Activated CD8-positive, alpha-beta memory T cell treated with anti-CD3 and anti-CD28 coated beads, Interleukin-2, amount 50 U/mL, for 24 hours (primary cell): Measurements from ENCODE around the gene EML6.

Experiments used
- DNase-seq: peaks from one replicate; pipeline ENCODE4 v3.0.0-alpha.2; 2020; ENCODE audit errors: extremely low read depth

Gene EML6

DNA sequence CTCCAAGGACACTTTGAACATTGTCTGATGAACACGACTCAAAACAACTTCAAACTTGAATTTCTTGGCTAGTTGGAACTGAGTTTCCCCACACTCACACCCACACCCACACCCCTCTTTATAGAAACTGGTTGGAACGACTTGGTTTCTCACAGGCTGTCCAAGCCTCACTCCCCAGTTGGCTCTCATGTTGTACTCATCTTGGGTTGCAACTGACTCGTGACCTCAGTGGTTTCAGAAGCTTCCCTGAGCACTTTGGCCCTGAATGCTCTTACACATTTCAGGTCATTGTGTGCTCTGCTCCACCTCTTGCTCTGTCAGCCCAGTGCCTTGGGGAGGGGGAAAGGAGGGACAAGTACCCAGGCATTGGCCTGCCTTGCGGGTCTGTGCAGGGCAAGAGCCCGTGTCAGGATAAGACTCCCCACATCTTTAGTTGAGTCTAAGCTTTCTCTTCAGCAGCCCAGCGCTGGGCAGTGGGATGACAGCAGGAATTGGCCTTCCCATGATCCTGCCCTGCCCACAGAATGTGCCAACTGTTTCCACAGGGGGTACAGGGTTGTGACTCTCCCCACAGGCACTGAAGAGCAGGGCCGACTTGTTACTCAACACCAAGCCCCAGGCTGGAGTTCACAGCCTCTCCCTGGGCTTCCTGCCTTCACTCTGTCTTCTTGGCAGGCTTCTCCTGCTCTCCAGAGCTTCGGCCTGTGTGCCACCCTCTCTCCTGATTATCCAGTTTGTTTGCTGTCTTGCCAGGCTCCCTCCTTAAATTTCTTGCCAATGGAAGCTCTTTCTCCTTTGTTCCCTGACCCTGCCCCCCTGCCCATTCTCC is 222.1 kb downstream of the EML6 start:
- no peak for DNase-seq

- DNase-seq: no peak
These were observed 222.9 kb downstream of the EML6 start for GRCh38 chr2:54946220-54946805.

GRCh38 chr2:54947136-54947535 is 223.7 kb downstream of the EML6 start:
- DNase-seq: no peak

DNA sequence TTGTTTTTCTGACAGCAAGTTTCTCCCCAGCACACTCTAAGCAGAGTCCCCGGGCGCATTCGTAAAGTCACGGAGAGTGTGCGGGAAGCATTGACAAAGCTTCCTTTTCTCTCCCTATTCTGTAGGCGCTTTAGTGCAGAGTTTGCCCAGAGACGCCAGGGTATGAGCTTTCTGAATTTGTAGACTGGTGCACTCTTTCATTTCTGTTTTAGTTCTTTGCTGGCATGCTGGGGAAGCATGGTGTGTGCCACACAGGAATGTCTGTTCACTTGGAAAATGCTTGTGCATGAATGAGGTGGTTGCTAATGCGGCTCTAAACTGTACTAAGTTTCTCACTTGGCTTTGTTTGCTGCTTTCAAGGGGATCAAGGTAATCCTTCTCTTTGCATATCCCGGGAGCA is 224.2 kb downstream of the EML6 start:
- no peak for DNase-seq

DNA sequence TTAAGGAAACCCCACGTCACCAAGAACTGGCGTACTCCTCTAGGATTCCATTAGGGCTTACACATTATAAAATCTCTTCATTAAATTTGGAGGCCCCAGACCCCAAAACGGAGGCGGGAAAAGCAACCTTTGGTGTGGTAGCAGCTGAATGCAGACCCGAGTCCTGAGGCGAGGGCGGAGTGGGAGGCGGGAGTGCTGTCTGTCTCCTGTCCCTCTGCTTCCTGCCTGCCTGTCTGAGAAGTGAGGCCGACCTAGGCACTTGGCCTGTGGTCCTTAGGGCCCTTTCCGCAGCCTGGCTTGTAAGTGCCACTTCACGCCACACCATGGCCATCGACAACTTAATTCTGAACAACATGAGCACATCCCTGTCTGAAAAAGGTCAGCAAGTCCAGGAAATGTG is 224.7 kb downstream of the EML6 start:
- no peak for DNase-seq

DNA sequence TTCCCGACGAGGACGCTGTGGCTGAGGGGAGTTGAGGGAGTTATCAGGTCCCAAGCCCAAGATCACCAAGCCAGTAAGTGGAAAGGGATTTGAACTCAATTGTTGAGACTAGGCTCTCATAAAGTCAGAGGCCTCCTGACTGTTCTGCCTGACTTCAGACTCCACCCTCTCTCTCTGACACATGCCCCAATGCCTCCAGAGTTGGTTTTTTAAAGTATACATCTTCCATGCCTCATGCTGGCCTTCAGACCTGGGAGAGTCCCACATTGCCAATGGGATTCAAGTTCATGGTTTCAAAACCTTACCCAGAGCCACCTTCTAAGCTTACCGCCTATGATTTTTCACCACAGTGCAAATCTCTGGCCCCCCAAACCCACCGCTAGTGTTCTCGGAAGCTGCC is 226.0 kb downstream of the EML6 start:
- no peak for DNase-seq

- DNase-seq: no peak
These were observed 227.3 kb downstream of the EML6 start for GRCh38 chr2:54950811-54951210.

DNA sequence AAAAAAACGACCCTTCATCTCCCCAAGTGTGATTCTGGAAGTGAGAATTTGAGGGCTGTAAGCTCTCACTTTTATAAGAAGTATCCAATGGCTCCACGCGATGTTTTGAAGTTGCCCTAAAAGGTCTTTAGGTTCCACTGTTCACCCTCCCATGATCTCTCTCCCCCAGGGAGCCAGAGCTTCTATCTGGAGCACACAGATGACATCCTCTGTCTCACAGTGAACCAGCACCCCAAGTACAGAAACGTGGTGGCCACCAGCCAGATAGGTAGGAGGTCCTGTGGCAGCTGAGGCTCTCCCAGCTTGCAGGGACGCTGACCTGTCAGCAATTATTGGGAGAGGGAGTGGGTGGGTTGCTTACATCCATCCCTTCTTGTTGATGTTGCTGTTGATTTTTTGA is 229.0 kb downstream of the EML6 start:
- DNase-seq: no peak

- DNase-seq: no peak
These were observed 229.6 kb downstream of the EML6 start for GRCh38 chr2:54952978-54953456.

GRCh38 chr2:54954158-54954557 is 230.7 kb downstream of the EML6 start:
- no peak for DNase-seq

DNA sequence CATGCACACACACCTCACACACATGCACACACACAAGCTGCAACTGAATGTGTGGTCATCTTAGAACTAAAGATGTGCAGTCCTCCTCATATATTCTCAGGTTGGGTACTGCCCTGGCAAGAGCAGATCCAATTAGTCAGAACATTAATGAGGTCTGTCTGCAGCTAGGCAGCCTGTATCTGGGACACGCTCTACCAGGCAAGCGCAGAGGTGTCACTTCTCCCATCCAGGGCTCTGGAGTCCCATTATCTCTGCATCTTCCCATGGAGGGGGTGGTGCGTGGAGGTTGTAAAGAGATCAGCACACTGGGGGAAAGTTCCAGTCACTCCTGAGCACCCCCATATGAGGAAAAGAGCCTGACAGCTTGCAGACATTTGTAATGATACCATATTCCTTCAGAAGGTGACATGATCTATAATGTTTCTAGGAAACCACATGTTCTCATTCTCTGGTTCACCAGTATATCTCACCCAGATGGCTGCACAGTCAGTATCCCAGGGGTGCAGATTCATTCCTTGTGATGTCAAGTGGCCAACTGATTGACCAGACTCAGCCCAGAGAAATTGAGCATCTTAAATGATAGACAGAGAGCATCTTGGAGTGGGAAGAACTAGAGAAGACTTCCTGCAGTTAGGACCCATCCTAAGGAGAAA is 231.4 kb downstream of the EML6 start:
- DNase-seq: no peak

- DNase-seq: no peak
These were observed 232.1 kb downstream of the EML6 start for GRCh38 chr2:54955358-54956110.

- DNase-seq: no peak
These were observed 232.7 kb downstream of the EML6 start for GRCh38 chr2:54956111-54956627.

DNA sequence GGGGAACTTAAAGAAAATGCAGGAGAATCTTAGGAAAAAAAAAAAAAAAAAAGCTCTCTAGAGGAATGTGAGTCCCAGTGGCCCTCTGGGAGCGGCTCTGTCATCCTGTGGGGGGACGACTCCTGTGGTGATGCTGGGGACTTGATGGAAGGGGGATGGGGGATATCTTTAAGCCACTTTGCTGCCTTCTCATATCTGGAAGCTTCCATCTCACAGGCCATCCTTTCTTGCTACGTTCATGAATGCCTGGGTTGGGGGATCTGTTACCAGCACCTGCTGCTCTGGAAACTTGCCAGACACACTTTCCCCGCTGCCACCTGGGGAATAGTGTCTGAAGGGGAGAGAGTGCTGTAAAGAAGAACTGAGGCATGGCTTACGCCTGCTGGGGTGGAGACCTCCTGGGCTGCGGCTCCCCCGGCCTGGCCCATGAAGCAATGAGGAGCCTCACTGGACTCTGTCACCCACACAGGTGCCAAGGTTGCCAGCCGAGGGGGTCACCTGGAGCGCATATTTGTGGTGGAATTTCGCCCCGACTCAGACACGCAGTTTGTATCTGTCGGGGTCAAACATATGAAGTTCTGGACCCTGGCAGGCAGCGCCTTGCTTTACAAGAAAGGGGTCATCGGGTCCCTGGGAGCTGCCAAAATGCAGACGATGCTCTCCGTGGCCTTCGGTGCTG is 234.0 kb downstream of the EML6 start:
- DNase-seq: no peak

GRCh38 chr2:54958717-54959371 is 235.4 kb downstream of the EML6 start:
- no peak for DNase-seq

GRCh38 chr2:54960164-54960563 is 236.7 kb downstream of the EML6 start:
- DNase-seq: no peak

DNA sequence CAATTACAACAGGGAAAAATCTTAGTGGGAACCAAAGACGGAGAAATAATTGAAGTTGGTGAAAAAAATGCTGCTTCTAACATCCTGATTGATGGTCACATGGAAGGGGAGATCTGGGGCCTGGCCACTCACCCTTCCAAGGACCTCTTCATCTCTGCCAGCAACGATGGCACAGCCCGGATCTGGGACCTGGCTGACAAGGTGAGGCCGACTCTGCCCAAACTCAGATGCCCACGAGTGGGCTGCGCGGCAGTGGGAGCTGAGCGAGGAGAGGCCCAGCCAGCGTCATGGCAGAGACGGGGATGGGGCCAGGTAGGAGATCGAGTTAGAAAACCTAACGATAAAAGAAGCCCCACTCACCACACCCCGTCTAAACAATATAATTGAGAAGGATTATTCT is 239.0 kb downstream of the EML6 start:
- DNase-seq: no peak

- DNase-seq: no peak
These were observed 239.5 kb downstream of the EML6 start for GRCh38 chr2:54962935-54963440.

DNA sequence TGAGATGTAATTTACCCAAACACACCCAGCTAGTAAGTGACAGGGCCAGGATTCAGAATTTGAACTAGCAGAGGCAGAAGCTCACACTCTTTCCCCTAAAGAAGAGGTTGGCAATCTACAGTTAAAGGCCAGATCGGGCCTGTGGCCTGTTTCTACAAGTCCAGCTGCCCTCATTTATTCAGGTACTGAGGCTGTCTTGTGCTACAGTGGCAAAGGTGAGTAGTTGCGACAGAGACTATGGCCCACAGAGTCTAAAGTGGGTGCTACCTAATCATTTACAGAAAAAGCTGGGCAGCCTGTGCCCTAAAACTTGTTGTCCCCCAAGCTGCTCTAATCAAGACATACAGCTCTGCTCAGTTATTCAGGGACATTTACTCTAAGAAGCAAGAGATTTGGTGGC is 240.0 kb downstream of the EML6 start:
- DNase-seq: no peak

DNA sequence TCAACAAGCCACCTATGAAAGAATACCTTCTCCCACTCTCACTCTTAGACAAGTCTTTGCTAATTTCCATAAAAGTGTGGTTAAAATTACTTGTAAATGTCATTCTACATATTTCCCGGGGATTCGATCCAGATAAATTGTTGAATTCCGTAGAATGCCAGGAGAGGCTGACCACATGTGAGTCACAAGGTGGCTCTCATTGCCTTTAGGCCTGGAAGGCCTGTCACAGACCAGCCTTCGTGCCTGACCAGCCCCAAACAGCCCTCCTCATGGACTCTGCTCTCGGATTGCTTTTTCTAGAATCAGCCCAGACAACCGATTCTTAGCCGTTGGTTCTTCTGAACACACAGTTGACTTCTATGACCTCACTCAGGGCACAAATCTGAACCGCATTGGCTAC is 240.8 kb downstream of the EML6 start:
- DNase-seq: no peak

DNA sequence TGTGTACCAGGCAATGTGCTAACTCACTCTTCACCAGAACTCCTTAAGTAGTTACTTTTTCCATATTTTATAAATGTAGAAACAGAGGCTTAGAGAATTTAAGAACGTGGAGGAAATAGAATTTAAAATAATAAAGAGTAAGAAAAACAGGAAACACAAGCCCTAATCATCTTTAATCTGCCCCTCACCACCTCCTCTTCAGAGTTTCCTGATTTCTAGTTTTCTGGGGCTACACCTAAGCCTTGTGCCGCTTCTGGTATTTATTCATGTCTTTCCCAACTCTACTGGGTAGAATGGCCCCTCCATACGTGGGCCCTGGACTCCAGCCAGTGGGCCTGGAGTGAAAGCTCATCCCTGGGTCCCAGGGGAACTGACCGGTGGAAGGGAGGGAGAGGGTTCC is 241.4 kb downstream of the EML6 start:
- no peak for DNase-seq
